Left renal cortex interstitium (tissue), 4 donors: ENCODE results near the gene HECW1. TPM values are rescaled to one million over a fixed set of nuclear protein-coding genes. Genes with fewer than 3 reads are reported as not detected.
"Not testable (repeated sequence)": the region's sequence is repeated elsewhere in the genome, so short reads cannot be mapped to it uniquely, and the experiment has no call there.

Experiments
- DNase-seq, 4 donors: peaks; one replicate each; pipeline ENCODE4 v3.0.0-alpha.2; 2013; ENCODE audit warnings: low read depth in 4 of 4, low spot score in 2 of 4, missing footprints in 1 of 4
- polyA plus RNA-seq, 4 donors: library from polyadenylated mRNA; unstranded; fragments of 120-200 nt; gene quantifications; one replicate each; pipeline ENCODE4 v1.2.1, GENCODE V29; 2013; ENCODE audit not compliant: insufficient read length in 4 of 4

HECW1 gene
- polyA plus RNA-seq, 4 donors: 4.3 to 11.2 (median 6.3) TPM

- DNase-seq: no peak
These were observed 225.4 kb downstream of the HECW1 start for GRCh38 chr7:43337811-43338210.

GRCh38 chr7:43341132-43341531, 228.7 kb downstream of the HECW1 start:
- no peak for DNase-seq

GRCh38 chr7:43343417-43343816, 231.0 kb downstream of the HECW1 start:
- not testable (repeated sequence) for DNase-seq

GRCh38 chr7:43345696-43346095, 233.2 kb downstream of the HECW1 start:
- not testable (repeated sequence) for DNase-seq

- DNase-seq: no peak
These were observed 239.2 kb downstream of the HECW1 start for GRCh38 chr7:43351683-43352082.

GRCh38 chr7:43353902-43354301, 241.5 kb downstream of the HECW1 start:
- no peak for DNase-seq

GRCh38 chr7:43362652-43363034, 250.2 kb downstream of the HECW1 start:
- DNase-seq: peak in 1 of 4 donors; percentile 27

GRCh38 chr7:43363035-43363791, 250.8 kb downstream of the HECW1 start:
- DNase-seq: no peak

- DNase-seq: no peak
These were observed 251.9 kb downstream of the HECW1 start for GRCh38 chr7:43364391-43364790.

GRCh38 chr7:43372676-43373355, 260.4 kb downstream of the HECW1 start:
- DNase-seq: no peak

- DNase-seq: no peak
These were observed 264.9 kb downstream of the HECW1 start for GRCh38 chr7:43377196-43377960.

GRCh38 chr7:43379210-43379609, 266.8 kb downstream of the HECW1 start:
- DNase-seq: no peak

- DNase-seq: no peak
These were observed 272.3 kb downstream of the HECW1 start for GRCh38 chr7:43384616-43385308.

GRCh38 chr7:43385309-43385680, 272.8 kb downstream of the HECW1 start:
- DNase-seq: no peak

- DNase-seq: no peak
These were observed 273.4 kb downstream of the HECW1 start for GRCh38 chr7:43385856-43386255.

GRCh38 chr7:43387932-43388331, 275.5 kb downstream of the HECW1 start:
- DNase-seq: no peak

GRCh38 chr7:43390576-43390975, 278.1 kb downstream of the HECW1 start:
- DNase-seq: no peak

- no peak for DNase-seq
These were observed 279.1 kb downstream of the HECW1 start for GRCh38 chr7:43391518-43391917.

GRCh38 chr7:43392638-43393330, 280.3 kb downstream of the HECW1 start:
- DNase-seq: no peak

- no peak for DNase-seq
These were observed 282.1 kb downstream of the HECW1 start for GRCh38 chr7:43394441-43395130.
